Duodenal mucosa (tissue), 2 donors: Measurements from ENCODE around the gene ANO3.

Source experiments
- H3K27ac ChIP-seq: one replicate; pipeline ENCODE4 v1.7.0; 2013; ENCODE audit warnings: low read depth, low read length
- H3K27me3 ChIP-seq, 2 donors: one replicate each; pipeline ENCODE4 v1.7.0; 2013; ENCODE audit warnings: low read length in 2 of 2, control low read depth in 1 of 2; ENCODE audit not compliant: insufficient read depth in 2 of 2, control insufficient read depth in 1 of 2
- H3K36me3 ChIP-seq, 2 donors: one replicate each; pipeline ENCODE4 v1.7.0; 2013; ENCODE audit warnings: low read length in 2 of 2, control low read depth in 1 of 2; ENCODE audit not compliant: insufficient read depth in 2 of 2, control insufficient read depth in 1 of 2
- H3K4me1 ChIP-seq, 2 donors: one replicate each; pipeline ENCODE4 v1.7.0; 2013; ENCODE audit warnings: low read length in 2 of 2, control low read depth in 1 of 2; ENCODE audit not compliant: insufficient read depth in 2 of 2, control insufficient read depth in 1 of 2
- H3K4me3 ChIP-seq, 2 donors: one replicate each; pipeline ENCODE4 v1.7.0; 2013; ENCODE audit warnings: low read length in 2 of 2, low read depth in 1 of 2
- H3K9ac ChIP-seq, 2 donors: one replicate each; pipeline ENCODE4 v1.7.0; 2013; ENCODE audit warnings: low read length in 2 of 2, low read depth in 1 of 2
- H3K9me3 ChIP-seq, 2 donors: one replicate each; pipeline ENCODE4 v1.7.0; 2013; ENCODE audit warnings: low read length in 2 of 2, control low read depth in 1 of 2; ENCODE audit not compliant: control insufficient read depth in 1 of 2

Gene ANO3

DNA sequence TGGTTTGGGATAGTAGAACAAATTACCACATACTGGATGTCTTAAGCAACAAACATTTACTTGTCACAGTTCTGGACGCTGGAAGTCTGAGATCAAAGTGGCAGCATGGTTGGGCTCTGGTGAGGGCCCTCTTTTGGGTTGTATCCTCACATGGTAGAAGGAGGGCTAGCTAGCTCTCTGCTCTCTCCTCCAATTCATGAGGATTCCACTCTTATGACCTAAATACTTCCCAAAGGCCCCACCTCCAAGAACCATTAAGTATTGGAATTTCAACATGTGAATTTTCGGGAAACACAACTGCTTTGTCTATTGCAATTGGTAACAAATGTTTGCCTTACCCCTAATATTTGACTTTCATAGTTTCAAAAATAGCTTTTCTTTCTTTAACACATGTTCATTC lies 187.5 kb downstream of the ANO3 start:
- no peak overlapping the region for H3K9ac ChIP-seq
- no peak overlapping the region for H3K4me3 ChIP-seq
- H3K36me3 ChIP-seq = no peaks in the 10 kb centered on the region
- H3K27me3 ChIP-seq = no peaks in the 10 kb centered on the region
- no peak overlapping the region for H3K27ac ChIP-seq
- H3K9me3 ChIP-seq = no peaks in the 10 kb centered on the region
- no peaks in the 10 kb centered on the region for H3K4me1 ChIP-seq

DNA sequence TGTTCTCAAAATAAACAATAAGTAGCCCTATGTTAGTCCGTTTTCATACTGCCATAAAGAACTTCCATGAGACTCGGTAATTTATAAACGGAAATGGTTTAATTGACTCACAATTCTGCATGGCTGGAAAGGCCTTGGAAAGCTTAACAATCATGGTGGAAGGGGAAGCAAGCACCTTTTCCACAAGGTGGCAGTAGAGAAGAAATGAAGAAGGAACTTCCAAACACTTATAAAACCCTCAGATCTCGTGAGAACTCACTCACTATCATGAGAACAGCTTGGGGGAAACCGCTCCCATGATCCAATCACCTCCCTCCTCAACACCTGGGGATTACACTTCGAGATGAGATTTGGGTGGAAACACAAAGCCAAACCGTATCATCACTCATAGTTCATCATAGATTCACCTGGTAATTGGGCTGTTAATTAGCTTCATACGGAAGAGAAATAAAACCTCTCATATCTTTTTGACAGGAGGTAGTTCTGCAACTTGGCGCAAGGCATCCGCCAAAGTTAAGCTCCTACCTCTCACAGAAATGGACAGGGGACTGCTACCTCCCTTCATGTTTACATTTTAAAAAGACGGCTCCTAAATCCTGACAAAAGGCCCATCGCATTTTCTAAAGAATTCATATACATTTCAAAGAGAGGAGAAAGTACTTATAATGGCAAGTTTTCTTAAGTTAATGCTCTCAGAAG lies 191.1 kb downstream of the ANO3 start:
- Histone ChIP-seq H3K4me1 (no peaks in the 10 kb centered on the region), H3K9me3 (no peaks in the 10 kb centered on the region), H3K27me3 (no peaks in the 10 kb centered on the region), H3K27ac (no peak overlapping the region), H3K4me3 (no peak overlapping the region), H3K36me3 (no peaks in the 10 kb centered on the region), H3K9ac (no peak overlapping the region)

GRCh38 chr11:26527685-26528084 lies 195.8 kb downstream of the ANO3 start:
- Histone ChIP-seq H3K27me3 (no peaks in the 10 kb centered on the region), H3K9ac (no peak overlapping the region), H3K36me3 (no peaks in the 10 kb centered on the region), H3K4me3 (no peak overlapping the region), H3K9me3 (no peaks in the 10 kb centered on the region), H3K27ac (no peak overlapping the region), H3K4me1 (no peaks in the 10 kb centered on the region)

DNA sequence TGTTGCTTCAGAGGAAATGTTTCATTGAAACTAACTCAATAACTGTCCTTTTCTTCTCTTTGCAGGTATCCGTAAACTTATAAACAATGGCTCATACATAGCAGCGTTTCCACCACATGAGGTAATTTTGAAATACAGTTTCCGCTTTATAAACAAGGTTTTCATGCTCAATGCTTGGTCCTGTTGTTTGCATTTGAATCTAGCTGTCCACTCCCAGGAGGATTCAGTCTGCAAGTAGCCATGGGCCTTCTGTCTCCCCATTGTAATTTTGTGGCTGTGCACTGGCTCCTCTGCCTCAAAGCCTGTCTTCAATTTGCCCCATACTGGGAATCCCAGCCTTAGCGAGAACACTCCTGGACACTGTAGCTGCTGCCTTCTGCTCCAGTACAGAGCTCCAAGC lies 205.4 kb downstream of the ANO3 start:
- H3K9me3 ChIP-seq = no peaks in the 10 kb centered on the region
- no peak overlapping the region for H3K27ac ChIP-seq
- H3K36me3 ChIP-seq = no peaks in the 10 kb centered on the region
- no peak overlapping the region for H3K4me3 ChIP-seq
- no peak overlapping the region for H3K9ac ChIP-seq
- H3K4me1 ChIP-seq = no peaks in the 10 kb centered on the region
- H3K27me3 ChIP-seq = no peaks in the 10 kb centered on the region

DNA sequence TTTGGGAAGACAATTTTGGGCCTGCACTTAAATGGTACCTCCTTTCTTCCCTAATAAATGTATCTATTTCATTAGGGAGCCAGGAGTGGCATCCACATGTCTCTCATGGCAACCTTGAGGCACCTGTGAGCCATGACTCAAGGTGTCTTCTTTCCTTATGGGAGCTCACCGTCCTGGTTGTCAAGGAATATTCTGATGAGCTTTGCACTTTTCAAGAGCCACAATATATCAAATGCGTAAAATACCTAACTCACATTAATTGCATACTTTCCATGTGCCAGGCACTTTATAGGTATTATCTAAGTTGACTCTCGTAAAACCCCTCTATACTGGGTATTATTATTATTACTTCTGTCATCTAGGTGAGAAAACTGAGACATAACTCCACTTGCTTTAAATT lies 207.6 kb downstream of the ANO3 start:
- H3K27ac ChIP-seq = no peak overlapping the region
- H3K4me3 ChIP-seq = no peak overlapping the region
- no peaks in the 10 kb centered on the region for H3K9me3 ChIP-seq
- no peak overlapping the region for H3K9ac ChIP-seq
- no peaks in the 10 kb centered on the region for H3K36me3 ChIP-seq
- H3K27me3 ChIP-seq = no peaks in the 10 kb centered on the region
- H3K4me1 ChIP-seq = no peaks in the 10 kb centered on the region

GRCh38 chr11:26541870-26542269 lies 209.9 kb downstream of the ANO3 start:
- Histone ChIP-seq H3K27me3 (no peaks in the 10 kb centered on the region), H3K9me3 (no peaks in the 10 kb centered on the region), H3K36me3 (no peaks in the 10 kb centered on the region), H3K9ac (no peak overlapping the region), H3K4me1 (no peaks in the 10 kb centered on the region), H3K4me3 (no peak overlapping the region), H3K27ac (no peak overlapping the region)

GRCh38 chr11:26549176-26549575 lies 217.2 kb downstream of the ANO3 start:
- no peak overlapping the region for H3K9ac ChIP-seq
- no peaks in the 10 kb centered on the region for H3K9me3 ChIP-seq
- no peak overlapping the region for H3K4me3 ChIP-seq
- H3K36me3 ChIP-seq = no peaks in the 10 kb centered on the region
- H3K27me3 ChIP-seq = no peaks in the 10 kb centered on the region
- no peaks in the 10 kb centered on the region for H3K4me1 ChIP-seq
- no peak overlapping the region for H3K27ac ChIP-seq

DNA sequence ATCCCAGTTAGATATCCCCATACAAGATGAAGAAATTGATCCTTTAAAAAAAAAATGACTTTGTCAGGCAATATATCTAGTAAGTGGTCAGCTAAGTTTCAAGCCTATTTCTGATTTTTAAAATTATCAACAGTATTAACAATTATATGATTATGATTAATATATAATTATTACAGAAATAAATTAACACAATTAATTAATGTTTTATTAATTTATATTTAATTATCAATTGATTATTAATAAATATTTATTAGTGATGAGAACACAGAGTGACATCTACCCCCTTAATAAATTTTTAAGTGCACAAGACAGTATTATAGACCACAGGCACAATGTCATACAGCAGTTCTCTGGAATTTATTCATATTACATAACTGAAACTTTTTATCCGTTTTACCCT lies 218.1 kb downstream of the ANO3 start:
- no peak overlapping the region for H3K4me3 ChIP-seq
- no peak overlapping the region for H3K27ac ChIP-seq
- H3K27me3 ChIP-seq = no peaks in the 10 kb centered on the region
- no peak overlapping the region for H3K9ac ChIP-seq
- H3K9me3 ChIP-seq = no peaks in the 10 kb centered on the region
- H3K4me1 ChIP-seq = no peaks in the 10 kb centered on the region
- no peaks in the 10 kb centered on the region for H3K36me3 ChIP-seq

DNA sequence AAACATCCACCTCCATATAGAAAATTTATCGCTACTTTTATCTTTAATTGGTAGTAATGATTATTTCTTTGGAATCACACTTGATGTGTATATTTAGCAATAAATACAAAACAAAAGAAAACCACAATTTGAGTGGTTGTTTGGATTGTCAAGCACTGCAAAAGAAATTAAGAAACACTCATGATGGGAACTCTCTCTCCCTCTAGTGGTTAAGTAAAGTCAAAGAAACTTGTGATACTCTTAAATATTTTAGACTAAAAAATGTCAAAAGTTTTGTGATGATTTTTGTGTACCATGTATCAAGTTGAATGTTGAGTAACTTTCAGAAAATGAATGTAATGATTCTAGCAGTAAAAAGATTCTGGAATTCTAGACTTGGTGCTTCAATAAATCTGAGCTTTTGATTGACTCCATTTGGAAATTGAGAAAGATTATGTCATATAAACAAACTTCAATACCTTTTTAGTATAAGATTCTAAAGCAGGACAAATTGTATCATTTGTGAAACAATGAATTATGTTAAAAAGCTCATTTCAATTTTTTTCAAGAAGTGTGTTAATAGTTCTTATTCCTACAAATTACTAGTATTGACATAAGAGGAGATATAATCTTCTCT lies 219.4 kb downstream of the ANO3 start:
- no peak overlapping the region for H3K9ac ChIP-seq
- no peaks in the 10 kb centered on the region for H3K4me1 ChIP-seq
- H3K27ac ChIP-seq = no peak overlapping the region
- no peak overlapping the region for H3K4me3 ChIP-seq
- no peaks in the 10 kb centered on the region for H3K27me3 ChIP-seq
- no peaks in the 10 kb centered on the region for H3K9me3 ChIP-seq
- H3K36me3 ChIP-seq = no peaks in the 10 kb centered on the region

- Histone ChIP-seq H3K27me3 (no peaks in the 10 kb centered on the region), H3K4me1 (no peaks in the 10 kb centered on the region), H3K36me3 (no peaks in the 10 kb centered on the region), H3K9me3 (no peaks in the 10 kb centered on the region), H3K4me3 (no peak overlapping the region), H3K9ac (no peak overlapping the region), H3K27ac (no peak overlapping the region)
Measured at GRCh38 chr11:26553182-26553581, 221.3 kb downstream of the ANO3 start.
